Osteocyte (in vitro differentiated cells): Measurements from ENCODE around the gene SULT2B1. TPM values are rescaled to one million over a fixed set of nuclear protein-coding genes. Genes with fewer than 3 reads are reported as not detected.

Experiments
- DNase-seq: peaks from one replicate; pipeline ENCODE4 v3.0.0; 2021; ENCODE audit warnings: mixed read lengths; ENCODE audit not compliant: unreplicated experiment; ENCODE audit errors: extremely low spot score
- H3K27ac Mint-ChIP-seq: one replicate; pipeline ENCODE4 v1.8.0; 2021; ENCODE audit warnings: mild to moderate bottlenecking, mixed read lengths; ENCODE audit not compliant: unreplicated experiment
- H3K27me3 Mint-ChIP-seq: one replicate; pipeline ENCODE4 v1.8.0; 2021; ENCODE audit warnings: mixed read lengths; ENCODE audit not compliant: unreplicated experiment
- H3K36me3 Mint-ChIP-seq: one replicate; pipeline ENCODE4 v1.8.0; 2021; ENCODE audit warnings: mixed read lengths; ENCODE audit not compliant: unreplicated experiment
- H3K4me1 Mint-ChIP-seq: one replicate; pipeline ENCODE4 v1.8.0; 2021; ENCODE audit warnings: mixed read lengths; ENCODE audit not compliant: unreplicated experiment
- H3K4me3 Mint-ChIP-seq: one replicate; pipeline ENCODE4 v1.8.0; 2021; ENCODE audit warnings: mild to moderate bottlenecking, moderate library complexity, mixed read lengths; ENCODE audit not compliant: unreplicated experiment
- H3K9me3 Mint-ChIP-seq: one replicate; pipeline ENCODE4 v1.8.0; 2021; ENCODE audit warnings: mixed read lengths; ENCODE audit not compliant: unreplicated experiment
- total RNA-seq: library from RNA; stranded (reverse); gene quantifications from 2 replicates; pipeline ENCODE4 v1.2.1, GENCODE V29; 2021
- TF ChIP-seq, protein P1 (sequence below): fragments of 200-600 bp; sonication (generic); IDR thresholded peaks from 2 replicates; pipeline ENCODE4 v1.5.0; 2021; ENCODE audit warnings: antibody characterized with exemption, mild to moderate bottlenecking, moderate library complexity

The SULT2B1 gene
- total RNA-seq, 1 donor from 2014 or later = not detected

DNA sequence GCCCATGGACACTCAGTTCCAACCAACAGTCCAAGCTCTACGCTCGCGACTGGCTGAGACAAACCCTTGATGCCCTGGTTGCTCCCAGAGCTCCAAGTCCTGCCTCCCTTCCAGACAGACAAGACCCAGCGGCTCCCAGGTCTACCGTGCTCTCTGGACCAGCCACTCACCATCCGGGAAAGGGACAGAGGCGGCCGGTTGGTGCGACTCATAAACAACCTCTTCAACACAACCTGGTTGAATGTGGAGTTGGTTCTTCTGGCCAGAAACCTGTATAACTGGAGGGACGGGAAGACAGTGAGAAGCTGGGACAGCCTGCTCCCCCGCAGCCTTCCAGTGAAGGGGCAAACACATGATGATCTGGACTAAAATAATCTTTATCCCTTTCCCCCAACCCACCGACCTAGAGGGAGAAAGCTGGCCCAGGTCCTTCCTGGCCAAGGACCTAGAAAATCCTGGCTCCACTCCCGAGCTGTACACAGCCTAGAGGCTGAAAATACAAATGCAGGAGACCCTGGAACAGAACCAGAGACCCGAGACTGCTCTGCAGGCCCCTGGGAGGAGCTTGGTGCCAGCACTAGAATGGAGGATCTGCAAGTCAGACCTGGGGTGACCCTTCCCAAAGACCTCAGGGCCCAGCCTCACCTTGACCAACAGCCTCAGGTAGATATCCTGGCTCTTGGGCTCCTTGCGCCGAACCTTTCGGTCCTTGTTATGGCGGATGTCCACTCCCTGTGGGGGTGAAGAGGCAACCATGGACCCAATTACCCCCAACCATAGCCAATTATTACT lies 65.4 kb downstream of the SULT2B1 start:
- Mint-ChIP-seq H3K27me3 (no peaks in the 10 kb centered on the region), H3K9me3 (no peaks in the 10 kb centered on the region), H3K4me1 (peaks cover 39% of the 10 kb centered on the region), H3K4me3 (peak overlapping the region; percentile 96), H3K27ac (peak overlapping the region; percentile 97), H3K36me3 (peaks cover 20% of the 10 kb centered on the region)
- TF ChIP-seq, protein P1, sequence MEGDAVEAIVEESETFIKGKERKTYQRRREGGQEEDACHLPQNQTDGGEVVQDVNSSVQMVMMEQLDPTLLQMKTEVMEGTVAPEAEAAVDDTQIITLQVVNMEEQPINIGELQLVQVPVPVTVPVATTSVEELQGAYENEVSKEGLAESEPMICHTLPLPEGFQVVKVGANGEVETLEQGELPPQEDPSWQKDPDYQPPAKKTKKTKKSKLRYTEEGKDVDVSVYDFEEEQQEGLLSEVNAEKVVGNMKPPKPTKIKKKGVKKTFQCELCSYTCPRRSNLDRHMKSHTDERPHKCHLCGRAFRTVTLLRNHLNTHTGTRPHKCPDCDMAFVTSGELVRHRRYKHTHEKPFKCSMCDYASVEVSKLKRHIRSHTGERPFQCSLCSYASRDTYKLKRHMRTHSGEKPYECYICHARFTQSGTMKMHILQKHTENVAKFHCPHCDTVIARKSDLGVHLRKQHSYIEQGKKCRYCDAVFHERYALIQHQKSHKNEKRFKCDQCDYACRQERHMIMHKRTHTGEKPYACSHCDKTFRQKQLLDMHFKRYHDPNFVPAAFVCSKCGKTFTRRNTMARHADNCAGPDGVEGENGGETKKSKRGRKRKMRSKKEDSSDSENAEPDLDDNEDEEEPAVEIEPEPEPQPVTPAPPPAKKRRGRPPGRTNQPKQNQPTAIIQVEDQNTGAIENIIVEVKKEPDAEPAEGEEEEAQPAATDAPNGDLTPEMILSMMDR = no peak
- DNase-seq = no peak

DNA sequence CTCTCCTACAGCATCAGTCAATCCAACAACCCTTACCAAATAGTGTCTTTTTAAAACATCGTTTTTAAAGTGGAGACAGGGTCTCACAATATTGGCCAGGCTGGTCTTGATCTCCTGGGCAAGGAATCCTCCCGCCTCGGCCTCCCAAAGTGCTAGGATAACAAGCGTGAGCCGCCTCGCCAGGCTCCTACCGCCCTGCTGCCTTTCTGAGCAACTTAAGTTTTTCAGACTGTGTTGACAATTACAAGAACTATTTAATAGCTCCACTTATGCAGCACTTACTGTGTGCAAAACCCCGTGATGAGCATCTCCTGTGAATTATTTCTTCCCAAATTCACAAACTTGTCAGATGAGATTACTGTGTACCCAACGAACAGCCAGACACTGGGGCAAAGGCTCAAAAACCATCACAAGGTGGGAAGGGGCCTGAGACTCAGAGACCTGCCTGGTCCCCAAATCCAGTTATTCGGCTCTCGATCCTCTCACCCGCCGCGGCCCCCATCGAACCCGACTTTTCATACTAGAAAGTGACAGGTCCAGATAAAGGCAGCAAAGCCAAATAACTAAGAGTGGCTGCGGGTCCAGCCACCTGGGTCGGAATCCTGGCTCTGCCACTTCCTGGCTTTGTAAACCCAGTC lies 66.4 kb downstream of the SULT2B1 start:
- Mint-ChIP-seq H3K9me3 (no peaks in the 10 kb centered on the region), H3K27ac (peak overlapping the region; percentile 97)

DNA sequence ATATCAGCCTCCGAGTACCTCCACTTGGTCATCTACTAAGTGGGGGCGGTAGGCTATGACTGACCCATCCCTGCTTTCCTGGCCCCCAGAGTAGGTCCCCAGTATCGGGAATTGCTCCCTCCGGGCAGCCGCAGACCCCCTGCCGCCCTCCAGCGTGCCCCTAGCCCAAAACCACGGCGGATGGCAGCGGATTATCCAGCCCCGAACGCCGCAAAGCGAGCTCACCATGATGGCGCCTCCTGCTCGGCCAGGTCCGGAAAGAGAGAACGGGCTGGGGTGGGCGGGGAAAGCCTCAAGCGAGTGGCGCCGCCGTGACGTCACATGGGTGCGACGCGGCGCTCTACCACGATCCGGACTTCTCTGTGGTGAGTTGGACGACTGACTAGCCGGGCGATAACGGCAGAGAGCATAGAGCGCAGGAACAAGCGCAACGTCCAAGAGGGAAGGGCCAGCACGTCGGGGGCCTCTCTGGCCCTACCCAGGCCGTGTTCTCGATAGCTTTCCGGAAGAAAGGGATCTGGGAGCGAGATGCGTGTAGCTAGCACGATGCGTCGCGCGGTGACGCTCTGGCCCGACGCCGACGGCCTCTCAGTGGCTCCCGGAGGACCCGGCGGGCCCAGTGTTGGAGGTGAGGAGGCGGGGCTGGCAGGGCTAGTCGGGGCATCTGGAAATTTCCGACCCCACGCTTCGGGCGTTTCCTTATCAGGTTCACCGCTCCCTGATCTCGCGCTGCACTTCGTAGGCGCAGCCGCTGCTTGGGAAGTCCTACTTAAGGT lies 67.1 kb downstream of the SULT2B1 start, which contains the start of the genes RPL18 and SPHK2:
RPL18 (minus strand) TSS at position 263 of the 776 bp plus-strand sequence; CDS start at position 228, 35 bp downstream.
SPHK2 (plus strand) TSS at position 591 of the 776 bp plus-strand sequence. CDS start 1,009 bp downstream, outside the sequence.
- H3K4me3 Mint-ChIP-seq = peak within 1 kb of the TSS; percentile 96
- peaks cover 49% of the 10 kb centered on the region for H3K4me1 Mint-ChIP-seq
- peaks cover 24% of the 10 kb centered on the region for H3K36me3 Mint-ChIP-seq
- peak; percentile 99 for DNase-seq
- H3K27ac Mint-ChIP-seq = peak within 1 kb of the TSS; percentile 97
- TF ChIP-seq, protein P1 = no peak
- no peaks in the 10 kb centered on the region for H3K9me3 Mint-ChIP-seq
- H3K27me3 Mint-ChIP-seq = no peaks in the 10 kb centered on the region

More for the DNA sequence above, 66.4 kb downstream of the SULT2B1 start:
- no peaks in the 10 kb centered on the region for H3K27me3 Mint-ChIP-seq
- DNase-seq = no peak
- H3K4me1 Mint-ChIP-seq = peaks cover 43% of the 10 kb centered on the region
- TF ChIP-seq, protein P1 = no peak
- H3K4me3 Mint-ChIP-seq = peak overlapping the region; percentile 96
- peaks cover 22% of the 10 kb centered on the region for H3K36me3 Mint-ChIP-seq

DNA sequence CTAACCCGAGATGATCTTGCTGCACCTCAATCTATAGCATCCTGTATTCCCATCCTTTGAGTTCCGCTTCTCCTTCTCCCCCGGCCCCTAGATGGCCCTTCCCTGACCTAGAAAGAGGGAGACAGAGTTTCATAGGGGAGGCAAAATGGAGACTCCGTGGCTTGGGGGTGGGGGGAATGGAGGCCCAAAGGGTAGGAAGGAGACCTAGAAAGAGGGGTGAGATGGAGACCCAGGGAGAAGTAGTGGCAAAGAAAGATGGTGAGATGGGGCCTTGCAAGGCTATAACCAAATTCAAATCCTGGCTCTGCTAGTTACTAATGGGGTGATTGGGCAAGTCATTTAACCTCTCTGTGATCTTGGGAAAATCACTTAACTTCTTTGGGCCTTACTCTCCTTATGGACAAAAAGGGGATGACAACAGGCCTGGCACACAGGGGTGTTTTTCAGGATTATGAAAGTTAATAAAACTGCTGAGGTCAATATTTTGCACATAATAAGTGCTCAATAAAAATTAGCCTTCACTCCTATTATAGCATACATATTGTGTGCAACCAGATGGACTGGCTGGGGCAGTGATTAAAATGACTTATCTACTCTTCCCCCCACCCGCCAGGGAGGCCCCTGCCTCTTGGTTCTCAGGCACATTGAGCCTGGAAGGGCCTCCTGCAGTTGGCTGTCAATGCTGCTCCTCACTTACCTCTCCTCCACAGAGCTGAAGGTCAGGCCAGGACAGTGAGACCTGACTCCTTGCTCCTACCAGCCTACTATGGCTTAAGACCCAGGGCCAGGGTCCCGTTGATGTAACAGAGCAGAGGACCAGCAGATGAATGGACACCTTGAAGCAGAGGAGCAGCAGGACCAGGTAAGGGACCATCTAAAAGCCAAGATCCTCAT lies 68.0 kb downstream of the SULT2B1 start:
- H3K4me1 Mint-ChIP-seq = peaks cover 57% of the 10 kb centered on the region
- DNase-seq = no peak
- TF ChIP-seq, protein P1 = no peak
- H3K27ac Mint-ChIP-seq = peak overlapping the region; percentile 97
- no peaks in the 10 kb centered on the region for H3K9me3 Mint-ChIP-seq
- H3K36me3 Mint-ChIP-seq = peaks cover 24% of the 10 kb centered on the region
- no peaks in the 10 kb centered on the region for H3K27me3 Mint-ChIP-seq
- H3K4me3 Mint-ChIP-seq = peak overlapping the region; percentile 96
